Gastroesophageal sphincter (tissue), 3 donors: ENCODE data around the gene FAM131C.

Source experiments
- EP300 ChIP-seq: sonication (generic); formaldehyde crosslinking; IDR thresholded peaks from one replicate; pipeline ENCODE4 v1.6.1; 2017; ENCODE audit warnings: antibody characterized with exemption, mild to moderate bottlenecking
- POLR2A ChIP-seq, 2 donors: fragments of 450-650 bp; IDR thresholded peaks; one replicate each; pipeline ENCODE4 v1.6.1; 2017; ENCODE audit warnings: antibody characterized with exemption in 2 of 2, mild to moderate bottlenecking in 2 of 2, moderate library complexity in 1 of 2
- POLR2AphosphoS5 ChIP-seq: sonication (generic); formaldehyde crosslinking; IDR thresholded peaks from one replicate; pipeline ENCODE4 v1.6.1; 2017; ENCODE audit warnings: antibody characterized with exemption
- TF ChIP-seq, protein P1 (sequence below), 4 experiments: fragments of 200-600 bp in 2 of 4; fragments of 450-650 bp in 2 of 4; sonication (generic) in 1 of 4; IDR thresholded peaks; one replicate each; pipeline ENCODE4 v1.5.1; 2017 to 2019; ENCODE audit warnings: antibody characterized with exemption in 4 of 4, mild to moderate bottlenecking in 2 of 4, moderate library complexity in 2 of 4

DNA sequence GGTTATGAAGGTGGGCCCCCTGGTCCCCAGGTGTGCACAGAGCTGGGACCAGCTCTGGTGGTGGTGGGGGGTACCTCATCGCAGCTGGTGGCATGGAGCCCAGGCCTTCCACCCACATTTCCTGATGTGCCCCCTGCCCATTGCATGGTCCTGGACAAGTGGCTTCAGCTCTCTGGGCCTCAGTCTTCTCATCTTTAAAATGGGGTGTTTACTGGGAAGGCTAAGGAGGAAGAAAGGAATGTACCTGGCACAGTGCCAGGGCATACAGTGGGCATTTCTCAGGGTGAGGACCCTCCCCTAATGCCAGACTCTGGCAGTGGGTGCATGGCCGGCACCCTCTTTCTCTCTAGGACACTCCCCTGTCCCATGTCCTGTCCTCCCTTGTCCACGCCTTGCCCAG lies 22.4 kb downstream of the FAM131C start:
- TF ChIP-seq, protein P1, sequence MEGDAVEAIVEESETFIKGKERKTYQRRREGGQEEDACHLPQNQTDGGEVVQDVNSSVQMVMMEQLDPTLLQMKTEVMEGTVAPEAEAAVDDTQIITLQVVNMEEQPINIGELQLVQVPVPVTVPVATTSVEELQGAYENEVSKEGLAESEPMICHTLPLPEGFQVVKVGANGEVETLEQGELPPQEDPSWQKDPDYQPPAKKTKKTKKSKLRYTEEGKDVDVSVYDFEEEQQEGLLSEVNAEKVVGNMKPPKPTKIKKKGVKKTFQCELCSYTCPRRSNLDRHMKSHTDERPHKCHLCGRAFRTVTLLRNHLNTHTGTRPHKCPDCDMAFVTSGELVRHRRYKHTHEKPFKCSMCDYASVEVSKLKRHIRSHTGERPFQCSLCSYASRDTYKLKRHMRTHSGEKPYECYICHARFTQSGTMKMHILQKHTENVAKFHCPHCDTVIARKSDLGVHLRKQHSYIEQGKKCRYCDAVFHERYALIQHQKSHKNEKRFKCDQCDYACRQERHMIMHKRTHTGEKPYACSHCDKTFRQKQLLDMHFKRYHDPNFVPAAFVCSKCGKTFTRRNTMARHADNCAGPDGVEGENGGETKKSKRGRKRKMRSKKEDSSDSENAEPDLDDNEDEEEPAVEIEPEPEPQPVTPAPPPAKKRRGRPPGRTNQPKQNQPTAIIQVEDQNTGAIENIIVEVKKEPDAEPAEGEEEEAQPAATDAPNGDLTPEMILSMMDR (IDR thresholded peaks at IDR 0.05), result no peak
- no peak for TF ChIP-seq POLR2AphosphoS5
- no peak for TF ChIP-seq POLR2A (IDR thresholded peaks at IDR 0.05)
- TF ChIP-seq EP300, result no peak
